GM23338 (cell line): Measurements from ENCODE around the gene NOL12. TPM values are rescaled to one million over a fixed set of nuclear protein-coding genes. Genes with fewer than 3 reads are reported as not detected.

Experiments
- ATAC-seq: fragments of 200-7000 bp; cut with Tn5 transposase; 3 replicates; pipeline ENCODE4 v1.9.1; 2020
- DNase-seq: peaks from one replicate; pipeline ENCODE4 v3.0.0-alpha.2; 2015; ENCODE audit warnings: low spot score
- H2AFZ ChIP-seq: fragments of 200-600 bp; sonication (generic); 2 replicates; pipeline ENCODE4 v1.8.0; 2016; ENCODE audit warnings: antibody characterized with exemption, mild to moderate bottlenecking, moderate library complexity
- H3F3A ChIP-seq: fragments of 200-600 bp; sonication (generic); replicated peaks from 2 replicates; pipeline ENCODE4 v1.8.0; 2017; ENCODE audit warnings: antibody characterized with exemption, mixed run types, low read depth
- H3K27ac ChIP-seq: fragments of 200-600 bp; sonication (generic); 2 replicates; pipeline ENCODE4 v1.6.1; 2016; ENCODE audit warnings: low read depth
- H3K27me3 ChIP-seq: fragments of 200-600 bp; sonication (generic); 2 replicates; pipeline ENCODE4 v1.8.0; 2016; ENCODE audit warnings: mild to moderate bottlenecking, mixed run types, moderate library complexity; ENCODE audit not compliant: insufficient read depth
- H3K36me3 ChIP-seq: fragments of 200-600 bp; sonication (generic); 2 replicates; pipeline ENCODE4 v1.8.0; 2016; ENCODE audit warnings: mild to moderate bottlenecking; ENCODE audit not compliant: insufficient read depth
- H3K4me1 ChIP-seq: fragments of 200-600 bp; sonication (generic); 2 replicates; pipeline ENCODE4 v1.8.0; 2016; ENCODE audit warnings: mild to moderate bottlenecking, moderate library complexity; ENCODE audit not compliant: insufficient read depth
- H3K4me2 ChIP-seq: fragments of 200-600 bp; sonication (generic); 2 replicates; pipeline ENCODE4 v1.7.1; 2017; ENCODE audit warnings: mixed run types
- H3K4me3 ChIP-seq: fragments of 200-600 bp; sonication (generic); 2 replicates; pipeline ENCODE4 v1.6.1; 2016; ENCODE audit warnings: mixed run types
- H3K79me2 ChIP-seq: fragments of 200-600 bp; sonication (generic); replicated peaks from 2 replicates; pipeline ENCODE4 v1.8.0; 2017; ENCODE audit warnings: mild to moderate bottlenecking; ENCODE audit not compliant: insufficient read depth
- H3K9me2 ChIP-seq: fragments of 200-600 bp; sonication (generic); 2 replicates; pipeline ENCODE4 v1.8.0; 2017; ENCODE audit not compliant: insufficient read depth
- H4K20me1 ChIP-seq: fragments of 200-600 bp; sonication (generic); replicated peaks from 2 replicates; pipeline ENCODE4 v1.8.0; 2017; ENCODE audit warnings: mild to moderate bottlenecking; ENCODE audit not compliant: insufficient read depth
- H3K27ac Mint-ChIP-seq: 2 replicates; pipeline ENCODE4 v1.8.0; 2020; ENCODE audit warnings: inconsistent platforms, mild to moderate bottlenecking, moderate library complexity, mixed read lengths
- H3K27me3 Mint-ChIP-seq: 3 replicates; pipeline ENCODE4 v1.8.0; 2022; ENCODE audit warnings: low read depth, mild to moderate bottlenecking, moderate library complexity, mixed read lengths, inconsistent platforms; ENCODE audit not compliant: insufficient read depth, poor library complexity
- H3K36me3 Mint-ChIP-seq: 3 replicates; pipeline ENCODE4 v1.8.0; 2021; ENCODE audit warnings: low read depth, mild to moderate bottlenecking, inconsistent platforms, moderate library complexity, mixed read lengths
- H3K4me1 Mint-ChIP-seq: 3 replicates; pipeline ENCODE4 v1.8.0; 2020; ENCODE audit warnings: mild to moderate bottlenecking, inconsistent platforms, mixed read lengths
- H3K4me3 Mint-ChIP-seq: 3 replicates; pipeline ENCODE4 v1.8.0; 2021; ENCODE audit warnings: moderate library complexity, mild to moderate bottlenecking, inconsistent platforms, mixed read lengths
- H3K9me3 Mint-ChIP-seq: 3 replicates; pipeline ENCODE4 v1.8.0; 2020; ENCODE audit warnings: moderate library complexity, mild to moderate bottlenecking, inconsistent platforms, mixed read lengths
- CREB1 ChIP-seq: fragments of 250-450 bp; sonication (Bioruptor Pico); IDR thresholded peaks from 2 replicates; pipeline ENCODE4 v1.5.0; 2020; ENCODE audit warnings: low read depth, mild to moderate bottlenecking, moderate library complexity
- ETS1 ChIP-seq: IDR thresholded peaks from 2 replicates; pipeline ENCODE4 v1.6.1; 2016; ENCODE audit warnings: antibody characterized with exemption
- POLR2AphosphoS5 ChIP-seq: IDR thresholded peaks from 2 replicates; pipeline ENCODE4 v1.6.1; 2016; ENCODE audit warnings: antibody characterized with exemption, low read depth
- polyA plus RNA-seq: library from polyadenylated mRNA; unstranded; fragments of >200 nt; fragmentation: Nextera tagmentation; extraction: Ambion mirVana; gene quantifications from 2 replicates; pipeline ENCODE4 v1.2.1, GENCODE V29; 2016
- total RNA-seq: library from RNA; depleted of rRNA; stranded (reverse); fragments of >200 nt; shearing (Covaris generic); gene quantifications from 2 replicates; pipeline ENCODE4 v1.2.3, GENCODE V29; 2014
- TF ChIP-seq, protein P1 (sequence below): fragments of 250-450 bp; sonication (Bioruptor Pico); IDR thresholded peaks from 2 replicates; pipeline ENCODE4 v1.5.0; 2020; ENCODE audit warnings: mild to moderate bottlenecking, moderate library complexity

NOL12 gene
- total and polyA plus RNA-seq, 2 experiments from 2014 or later, result 22.2 to 48.5 TPM

- no peak within 1 kb of the TSS for H3K27ac Mint-ChIP-seq
- Histone ChIP-seq H3K27me3 (no peaks in the 10 kb centered on the region), H3K4me1 (peaks cover 11% of the 10 kb centered on the region; the same call in 1 of the 2 replicates), H2AFZ (peak within 1 kb of the TSS; percentile 78; the same call in 1 of the 2 replicates), H3K4me2 (peak within 1 kb of the TSS; percentile 86), H3F3A (peaks cover 19% of the 10 kb centered on the region; the same call in 1 of the 2 replicates), H3K36me3 (no peaks in the 10 kb centered on the region), H3K27ac (no peak within 1 kb of the TSS), H4K20me1 (no peaks in the 10 kb centered on the region), H3K9me2 (no peaks in the 10 kb centered on the region), H3K79me2 (no peaks in the 10 kb centered on the region), H3K4me3 (peak within 1 kb of the TSS; percentile 55)
- peaks cover 17% of the 10 kb centered on the region for H3K4me1 Mint-ChIP-seq
- peak; percentile 36; the same call in 1 of the 2 replicates for TF ChIP-seq POLR2AphosphoS5
- TF ChIP-seq CREB1 (CRISPR knock-in tag), result no peak
- TF ChIP-seq ETS1, result no peak
- TF ChIP-seq, protein P1, sequence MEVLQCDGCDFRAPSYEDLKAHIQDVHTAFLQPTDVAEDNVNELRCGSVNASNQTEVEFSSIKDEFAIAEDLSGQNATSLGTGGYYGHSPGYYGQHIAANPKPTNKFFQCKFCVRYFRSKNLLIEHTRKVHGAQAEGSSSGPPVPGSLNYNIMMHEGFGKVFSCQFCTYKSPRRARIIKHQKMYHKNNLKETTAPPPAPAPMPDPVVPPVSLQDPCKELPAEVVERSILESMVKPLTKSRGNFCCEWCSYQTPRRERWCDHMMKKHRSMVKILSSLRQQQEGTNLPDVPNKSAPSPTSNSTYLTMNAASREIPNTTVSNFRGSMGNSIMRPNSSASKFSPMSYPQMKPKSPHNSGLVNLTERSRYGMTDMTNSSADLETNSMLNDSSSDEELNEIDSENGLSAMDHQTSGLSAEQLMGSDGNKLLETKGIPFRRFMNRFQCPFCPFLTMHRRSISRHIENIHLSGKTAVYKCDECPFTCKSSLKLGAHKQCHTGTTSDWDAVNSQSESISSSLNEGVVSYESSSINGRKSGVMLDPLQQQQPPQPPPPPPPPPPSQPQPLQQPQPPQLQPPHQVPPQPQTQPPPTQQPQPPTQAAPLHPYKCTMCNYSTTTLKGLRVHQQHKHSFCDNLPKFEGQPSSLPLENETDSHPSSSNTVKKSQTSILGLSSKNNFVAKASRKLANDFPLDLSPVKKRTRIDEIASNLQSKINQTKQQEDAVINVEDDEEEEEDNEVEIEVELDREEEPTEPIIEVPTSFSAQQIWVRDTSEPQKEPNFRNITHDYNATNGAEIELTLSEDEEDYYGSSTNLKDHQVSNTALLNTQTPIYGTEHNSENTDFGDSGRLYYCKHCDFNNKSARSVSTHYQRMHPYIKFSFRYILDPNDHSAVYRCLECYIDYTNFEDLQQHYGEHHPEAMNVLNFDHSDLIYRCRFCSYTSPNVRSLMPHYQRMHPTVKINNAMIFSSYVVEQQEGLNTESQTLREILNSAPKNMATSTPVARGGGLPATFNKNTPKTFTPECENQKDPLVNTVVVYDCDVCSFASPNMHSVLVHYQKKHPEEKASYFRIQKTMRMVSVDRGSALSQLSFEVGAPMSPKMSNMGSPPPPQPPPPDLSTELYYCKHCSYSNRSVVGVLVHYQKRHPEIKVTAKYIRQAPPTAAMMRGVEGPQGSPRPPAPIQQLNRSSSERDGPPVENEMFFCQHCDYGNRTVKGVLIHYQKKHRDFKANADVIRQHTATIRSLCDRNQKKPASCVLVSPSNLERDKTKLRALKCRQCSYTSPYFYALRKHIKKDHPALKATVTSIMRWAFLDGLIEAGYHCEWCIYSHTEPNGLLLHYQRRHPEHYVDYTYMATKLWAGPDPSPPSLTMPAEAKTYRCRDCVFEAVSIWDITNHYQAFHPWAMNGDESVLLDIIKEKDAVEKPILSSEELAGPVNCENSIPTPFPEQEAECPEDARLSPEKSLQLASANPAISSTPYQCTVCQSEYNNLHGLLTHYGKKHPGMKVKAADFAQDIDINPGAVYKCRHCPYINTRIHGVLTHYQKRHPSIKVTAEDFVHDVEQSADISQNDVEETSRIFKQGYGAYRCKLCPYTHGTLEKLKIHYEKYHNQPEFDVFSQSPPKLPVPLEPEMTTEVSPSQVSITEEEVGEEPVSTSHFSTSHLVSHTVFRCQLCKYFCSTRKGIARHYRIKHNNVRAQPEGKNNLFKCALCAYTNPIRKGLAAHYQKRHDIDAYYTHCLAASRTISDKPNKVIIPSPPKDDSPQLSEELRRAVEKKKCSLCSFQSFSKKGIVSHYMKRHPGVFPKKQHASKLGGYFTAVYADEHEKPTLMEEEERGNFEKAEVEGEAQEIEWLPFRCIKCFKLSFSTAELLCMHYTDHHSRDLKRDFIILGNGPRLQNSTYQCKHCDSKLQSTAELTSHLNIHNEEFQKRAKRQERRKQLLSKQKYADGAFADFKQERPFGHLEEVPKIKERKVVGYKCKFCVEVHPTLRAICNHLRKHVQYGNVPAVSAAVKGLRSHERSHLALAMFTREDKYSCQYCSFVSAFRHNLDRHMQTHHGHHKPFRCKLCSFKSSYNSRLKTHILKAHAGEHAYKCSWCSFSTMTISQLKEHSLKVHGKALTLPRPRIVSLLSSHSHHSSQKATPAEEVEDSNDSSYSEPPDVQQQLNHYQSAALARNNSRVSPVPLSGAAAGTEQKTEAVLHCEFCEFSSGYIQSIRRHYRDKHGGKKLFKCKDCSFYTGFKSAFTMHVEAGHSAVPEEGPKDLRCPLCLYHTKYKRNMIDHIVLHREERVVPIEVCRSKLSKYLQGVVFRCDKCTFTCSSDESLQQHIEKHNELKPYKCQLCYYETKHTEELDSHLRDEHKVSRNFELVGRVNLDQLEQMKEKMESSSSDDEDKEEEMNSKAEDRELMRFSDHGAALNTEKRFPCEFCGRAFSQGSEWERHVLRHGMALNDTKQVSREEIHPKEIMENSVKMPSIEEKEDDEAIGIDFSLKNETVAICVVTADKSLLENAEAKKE, result no peak
- peak; percentile 56 for ATAC-seq
- peak; percentile 83 for DNase-seq
- peaks cover 12% of the 10 kb centered on the region for H3K27me3 Mint-ChIP-seq
- no peaks in the 10 kb centered on the region for H3K9me3 Mint-ChIP-seq
- H3K4me3 Mint-ChIP-seq, result peak within 1 kb of the TSS; percentile 79
- no peaks in the 10 kb centered on the region for H3K36me3 Mint-ChIP-seq
Measured at GRCh38 chr22:37674951-37675929, 10.9 kb upstream of the NOL12 start, which contains the start of gene LGALS1. TSS of gene LGALS1 (plus strand) at chr22:37675636. CDS start at chr22:37675703, 67 bp downstream.
